ENCODE data around the gene HSD17B2. TPM values are rescaled to one million over a fixed set of nuclear protein-coding genes. Genes with fewer than 3 reads are reported as not detected.
A peak's percentile ranks its signal among the peaks of the same experiment; 100 is the strongest.

Gene HSD17B2
- total and polyA plus RNA-seq, 2 donors (not counting 1 experiment from before 2014, with no cell fraction given), result 0.33 to 1.6 TPM

GRCh38 chr16:82016263-82016662 lies 18.8 kb upstream of the HSD17B2 start:
- Histone ChIP-seq H3K9ac (ENCODE audit: insufficient read depth, low read length) (no peak overlapping the region), H3K36me3 (ENCODE audit: control insufficient read depth, insufficient read depth, low read length) (no peaks in the 10 kb centered on the region), H4K20me1 (ENCODE audit: control insufficient read depth, extremely low read depth, insufficient read depth, low read length) (no peaks in the 10 kb centered on the region), H3K9me3 (ENCODE audit: control insufficient read depth, insufficient read depth, low read depth, low read length) (no peaks in the 10 kb centered on the region), H3K4me2 (ENCODE audit: extremely low read depth, insufficient read depth, low read length) (peak overlapping the region; percentile 21), H3K27ac (ENCODE audit: insufficient read depth, low read length) (no peak overlapping the region), H3K4me1 (ENCODE audit: control insufficient read depth, extremely low read depth, insufficient read depth, low read length) (no peaks in the 10 kb centered on the region), H2AFZ (ENCODE audit: low read length) (no peak overlapping the region), H3K79me2 (ENCODE audit: control insufficient read depth, insufficient read depth, low read length) (no peaks in the 10 kb centered on the region), H3K4me3 (replicated peaks in 1 of 4; ENCODE audit: control extremely low read depth in 1 of 4, insufficient read depth in 1 of 4, low read depth in 3 of 4, low read length in 4 of 4) (no peak overlapping the region), H3K27me3 (ENCODE audit: control insufficient read depth, insufficient read depth, low read length) (peaks cover 3% of the 10 kb centered on the region)
- TF ChIP-seq CTCF (conservative IDR thresholded peaks at IDR 0.05 in 1 of 2, IDR thresholded peaks at IDR 0.05 in 1 of 2; ENCODE audit: low read depth in 1 of 2, low read length in 2 of 2) (peak in 1 of 2 donors; percentile 22), EZH2 (IDR thresholded peaks at IDR 0.05; ENCODE audit: low read length, missing control alignments) (no peak)
- peak; percentile 24 to 60 for DNase-seq (ENCODE audit: low read depth in 2 of 2)

GRCh38 chr16:82016964-82017363 lies 18.1 kb upstream of the HSD17B2 start:
- Histone ChIP-seq H4K20me1 (ENCODE audit: control insufficient read depth, extremely low read depth, insufficient read depth, low read length) (no peaks in the 10 kb centered on the region), H3K4me3 (replicated peaks in 1 of 4; ENCODE audit: control extremely low read depth in 1 of 4, insufficient read depth in 1 of 4, low read depth in 3 of 4, low read length in 4 of 4) (no peak overlapping the region), H3K79me2 (ENCODE audit: control insufficient read depth, insufficient read depth, low read length) (no peaks in the 10 kb centered on the region), H3K27ac (ENCODE audit: insufficient read depth, low read length) (no peak overlapping the region), H3K4me1 (ENCODE audit: control insufficient read depth, extremely low read depth, insufficient read depth, low read length) (no peaks in the 10 kb centered on the region), H3K4me2 (ENCODE audit: extremely low read depth, insufficient read depth, low read length) (no peak overlapping the region), H3K9ac (ENCODE audit: insufficient read depth, low read length) (no peak overlapping the region), H3K9me3 (ENCODE audit: control insufficient read depth, insufficient read depth, low read depth, low read length) (no peaks in the 10 kb centered on the region), H3K36me3 (ENCODE audit: control insufficient read depth, insufficient read depth, low read length) (no peaks in the 10 kb centered on the region), H3K27me3 (ENCODE audit: control insufficient read depth, insufficient read depth, low read length) (peaks cover 3% of the 10 kb centered on the region), H2AFZ (ENCODE audit: low read length) (no peak overlapping the region)
- peak; percentile 13 to 37 for DNase-seq (ENCODE audit: low read depth in 2 of 2)
- TF ChIP-seq EZH2 (IDR thresholded peaks at IDR 0.05; ENCODE audit: low read length, missing control alignments), result no peak
- TF ChIP-seq CTCF (conservative IDR thresholded peaks at IDR 0.05 in 1 of 2, IDR thresholded peaks at IDR 0.05 in 1 of 2; ENCODE audit: low read depth in 1 of 2, low read length in 2 of 2), result no peak

GRCh38 chr16:82017911-82018568 lies 17.0 kb upstream of the HSD17B2 start:
- Histone ChIP-seq H3K4me1 (ENCODE audit: control insufficient read depth, extremely low read depth, insufficient read depth, low read length) (no peaks in the 10 kb centered on the region), H3K36me3 (ENCODE audit: control insufficient read depth, insufficient read depth, low read length) (no peaks in the 10 kb centered on the region), H2AFZ (ENCODE audit: low read length) (no peak overlapping the region), H3K27ac (ENCODE audit: insufficient read depth, low read length) (no peak overlapping the region), H3K79me2 (ENCODE audit: control insufficient read depth, insufficient read depth, low read length) (no peaks in the 10 kb centered on the region), H3K4me2 (ENCODE audit: extremely low read depth, insufficient read depth, low read length) (no peak overlapping the region), H3K9ac (ENCODE audit: insufficient read depth, low read length) (no peak overlapping the region), H3K9me3 (ENCODE audit: control insufficient read depth, insufficient read depth, low read depth, low read length) (no peaks in the 10 kb centered on the region), H4K20me1 (ENCODE audit: control insufficient read depth, extremely low read depth, insufficient read depth, low read length) (no peaks in the 10 kb centered on the region), H3K27me3 (ENCODE audit: control insufficient read depth, insufficient read depth, low read length) (peaks cover 3% of the 10 kb centered on the region), H3K4me3 (replicated peaks in 1 of 4; ENCODE audit: control extremely low read depth in 1 of 4, insufficient read depth in 1 of 4, low read depth in 3 of 4, low read length in 4 of 4) (no peak overlapping the region)
- DNase-seq (ENCODE audit: low read depth in 2 of 2), result no peak
- no peak for TF ChIP-seq CTCF (conservative IDR thresholded peaks at IDR 0.05 in 1 of 2, IDR thresholded peaks at IDR 0.05 in 1 of 2; ENCODE audit: low read depth in 1 of 2, low read length in 2 of 2)
- TF ChIP-seq EZH2 (IDR thresholded peaks at IDR 0.05; ENCODE audit: low read length, missing control alignments), result no peak
